ENCODE data around the gene WDFY4.

Gene WDFY4

GRCh38 chr10:48800007-48800675, 115.5 kb downstream of the WDFY4 start:
- FAIRE-seq, result no peak

- FAIRE-seq, result no peak
These were observed 116.3 kb downstream of the WDFY4 start for GRCh38 chr10:48801001-48801421.

- FAIRE-seq, result no peak
These were observed 118.0 kb downstream of the WDFY4 start for GRCh38 chr10:48802611-48803071.

GRCh38 chr10:48803801-48804584, 119.3 kb downstream of the WDFY4 start:
- no peak for FAIRE-seq

GRCh38 chr10:48804740-48805182, 120.1 kb downstream of the WDFY4 start:
- no peak for FAIRE-seq

- FAIRE-seq, result no peak
These were observed 120.7 kb downstream of the WDFY4 start for GRCh38 chr10:48805411-48805810.

GRCh38 chr10:48805848-48806247, 121.2 kb downstream of the WDFY4 start:
- FAIRE-seq, result no peak

- FAIRE-seq, result no peak
These were observed 121.7 kb downstream of the WDFY4 start for GRCh38 chr10:48806342-48806741.

- FAIRE-seq, result no peak
These were observed 123.3 kb downstream of the WDFY4 start for GRCh38 chr10:48807791-48808470.

- FAIRE-seq, result no peak
These were observed 124.6 kb downstream of the WDFY4 start for GRCh38 chr10:48809261-48809660.

GRCh38 chr10:48811461-48811860, 126.8 kb downstream of the WDFY4 start:
- FAIRE-seq, result no peak

- no peak for FAIRE-seq
These were observed 127.2 kb downstream of the WDFY4 start for GRCh38 chr10:48811917-48812316.

GRCh38 chr10:48813291-48813690, 128.6 kb downstream of the WDFY4 start:
- no peak for FAIRE-seq

- FAIRE-seq, result no peak
These were observed 129.2 kb downstream of the WDFY4 start for GRCh38 chr10:48813825-48814224.

- no peak for FAIRE-seq
These were observed 130.3 kb downstream of the WDFY4 start for GRCh38 chr10:48814933-48815332.

- FAIRE-seq, result no peak
These were observed 132.5 kb downstream of the WDFY4 start for GRCh38 chr10:48817141-48817540.

GRCh38 chr10:48818081-48818480, 133.4 kb downstream of the WDFY4 start:
- no peak for FAIRE-seq

- FAIRE-seq, result no peak
These were observed 134.3 kb downstream of the WDFY4 start for GRCh38 chr10:48818861-48819520.

GRCh38 chr10:48819783-48820182, 135.1 kb downstream of the WDFY4 start:
- FAIRE-seq, result no peak

GRCh38 chr10:48820231-48820630, 135.6 kb downstream of the WDFY4 start:
- no peak for FAIRE-seq

- FAIRE-seq, result no peak
These were observed 136.0 kb downstream of the WDFY4 start for GRCh38 chr10:48820699-48821098.

- no peak for FAIRE-seq
These were observed 136.4 kb downstream of the WDFY4 start for GRCh38 chr10:48821111-48821510.

- FAIRE-seq, result no peak
These were observed 137.0 kb downstream of the WDFY4 start for GRCh38 chr10:48821692-48822091.

All from endometrium (tissue), 2 donors.